GM10847 (cell line): ENCODE data around the gene ST6GALNAC6.

Experiments
- POLR2A ChIP-seq: IDR thresholded peaks from 2 replicates; pipeline ENCODE4 v1.6.1; 2011; ENCODE audit not compliant: insufficient read length; ENCODE audit errors: extremely low read depth

The ST6GALNAC6 gene

GRCh38 chr9:127925959-127926905, 26.8 kb upstream of the ST6GALNAC6 start:
- no peak for TF ChIP-seq POLR2A

- TF ChIP-seq POLR2A: no peak
Observed at GRCh38 chr9:127924736-127925444, 25.5 kb upstream of the ST6GALNAC6 start.

- no peak for TF ChIP-seq POLR2A
Observed at GRCh38 chr9:127923771-127924170, 24.4 kb upstream of the ST6GALNAC6 start.

- TF ChIP-seq POLR2A: no peak
Observed at GRCh38 chr9:127923046-127923445, 23.6 kb upstream of the ST6GALNAC6 start.

- no peak for TF ChIP-seq POLR2A
Observed at GRCh38 chr9:127921557-127922120, 22.2 kb upstream of the ST6GALNAC6 start.

GRCh38 chr9:127920794-127921193, 21.4 kb upstream of the ST6GALNAC6 start:
- TF ChIP-seq POLR2A: no peak

- no peak for TF ChIP-seq POLR2A
Observed at GRCh38 chr9:127919253-127919815, 19.9 kb upstream of the ST6GALNAC6 start.

GRCh38 chr9:127918183-127919107, 19.0 kb upstream of the ST6GALNAC6 start:
- no peak for TF ChIP-seq POLR2A

- no peak for TF ChIP-seq POLR2A
Observed at GRCh38 chr9:127917603-127918002, 18.2 kb upstream of the ST6GALNAC6 start.

- peak; percentile 60 for TF ChIP-seq POLR2A
Observed at GRCh38 chr9:127916720-127917581, 17.5 kb upstream of the ST6GALNAC6 start, which contains the start of gene ST6GALNAC4. Gene ST6GALNAC4 (minus strand): TSS chr9:127917041. CDS start chr9:127916419, 622 bp downstream.

GRCh38 chr9:127915801-127916719, 16.7 kb upstream of the ST6GALNAC6 start:
- TF ChIP-seq POLR2A: peak; percentile 51

- no peak for TF ChIP-seq POLR2A
Observed at GRCh38 chr9:127915325-127915752, 15.9 kb upstream of the ST6GALNAC6 start.

GRCh38 chr9:127913682-127914081, 14.3 kb upstream of the ST6GALNAC6 start:
- TF ChIP-seq POLR2A: no peak

- TF ChIP-seq POLR2A: no peak
Observed at GRCh38 chr9:127912882-127913281, 13.5 kb upstream of the ST6GALNAC6 start.
